ENCODE results near the gene PSMD6.
A peak's percentile ranks its signal among the peaks of the same experiment; 100 is the strongest.

Gene PSMD6

GRCh38 chr3:63976161-63976871 lies 47.0 kb downstream of the PSMD6 start:
- DNase-seq = no peak

DNA sequence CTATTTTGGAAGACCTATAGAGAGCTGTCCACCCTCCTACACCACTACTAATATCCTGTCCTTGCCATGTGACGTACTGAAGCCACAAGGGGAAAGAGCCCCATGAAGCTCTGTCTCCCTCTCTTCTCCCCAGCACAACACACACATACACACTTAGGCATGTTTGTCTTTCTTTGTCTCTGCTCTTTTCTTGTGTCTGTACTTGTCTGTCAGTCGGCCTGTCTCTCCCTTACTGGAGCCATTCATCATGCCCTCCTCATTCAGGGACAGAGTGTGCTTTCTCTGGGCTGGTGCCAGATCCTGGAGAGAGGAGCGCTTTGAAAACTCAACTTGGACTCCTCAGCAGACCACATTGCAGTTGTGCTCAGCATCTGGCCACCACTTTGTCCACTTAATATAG lies 47.6 kb downstream of the PSMD6 start:
- DNase-seq = no peak

DNA sequence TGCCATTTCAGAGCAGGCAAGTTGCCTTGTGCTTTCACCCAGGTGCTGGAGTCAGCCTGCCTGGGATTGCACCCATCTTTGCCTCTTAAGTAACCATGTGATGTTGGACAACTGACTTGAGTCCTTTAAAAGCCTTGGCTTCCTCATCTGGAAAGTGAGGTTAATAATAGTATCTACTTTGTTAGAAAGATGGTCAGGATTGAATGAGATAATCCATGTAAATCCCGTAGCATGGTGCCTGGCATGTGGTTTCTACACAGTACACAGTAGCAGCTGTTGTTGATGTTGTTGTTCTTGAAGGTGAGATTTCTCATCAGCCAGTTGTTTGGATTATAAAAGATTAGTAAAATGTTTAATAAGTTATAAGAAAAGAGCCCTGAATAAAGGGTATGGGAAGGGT lies 48.8 kb downstream of the PSMD6 start:
- no peak for DNase-seq

- no peak for DNase-seq
Observed at GRCh38 chr3:63973406-63973805, 49.9 kb downstream of the PSMD6 start.

GRCh38 chr3:63972987-63973386 lies 50.3 kb downstream of the PSMD6 start:
- no peak for DNase-seq

DNA sequence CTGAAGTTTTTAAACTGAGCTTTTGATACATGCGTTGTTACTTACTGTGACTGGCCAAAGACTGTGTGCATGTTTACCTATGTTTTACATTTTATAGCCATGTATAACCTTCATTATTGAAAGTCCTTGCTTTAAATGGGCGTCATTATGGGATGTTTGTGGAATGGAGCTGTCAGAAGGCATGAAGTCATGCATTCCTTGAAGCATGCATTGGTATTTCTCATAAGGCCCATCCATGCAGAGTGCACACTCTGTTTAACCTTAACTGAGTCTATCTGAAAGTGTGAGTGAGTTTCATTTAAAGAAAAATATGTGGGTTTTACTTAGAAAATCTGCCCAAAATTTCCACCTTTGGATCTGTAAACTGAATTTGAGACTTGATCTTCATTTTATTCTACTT lies 51.1 kb downstream of the PSMD6 start:
- no peak for DNase-seq

DNA sequence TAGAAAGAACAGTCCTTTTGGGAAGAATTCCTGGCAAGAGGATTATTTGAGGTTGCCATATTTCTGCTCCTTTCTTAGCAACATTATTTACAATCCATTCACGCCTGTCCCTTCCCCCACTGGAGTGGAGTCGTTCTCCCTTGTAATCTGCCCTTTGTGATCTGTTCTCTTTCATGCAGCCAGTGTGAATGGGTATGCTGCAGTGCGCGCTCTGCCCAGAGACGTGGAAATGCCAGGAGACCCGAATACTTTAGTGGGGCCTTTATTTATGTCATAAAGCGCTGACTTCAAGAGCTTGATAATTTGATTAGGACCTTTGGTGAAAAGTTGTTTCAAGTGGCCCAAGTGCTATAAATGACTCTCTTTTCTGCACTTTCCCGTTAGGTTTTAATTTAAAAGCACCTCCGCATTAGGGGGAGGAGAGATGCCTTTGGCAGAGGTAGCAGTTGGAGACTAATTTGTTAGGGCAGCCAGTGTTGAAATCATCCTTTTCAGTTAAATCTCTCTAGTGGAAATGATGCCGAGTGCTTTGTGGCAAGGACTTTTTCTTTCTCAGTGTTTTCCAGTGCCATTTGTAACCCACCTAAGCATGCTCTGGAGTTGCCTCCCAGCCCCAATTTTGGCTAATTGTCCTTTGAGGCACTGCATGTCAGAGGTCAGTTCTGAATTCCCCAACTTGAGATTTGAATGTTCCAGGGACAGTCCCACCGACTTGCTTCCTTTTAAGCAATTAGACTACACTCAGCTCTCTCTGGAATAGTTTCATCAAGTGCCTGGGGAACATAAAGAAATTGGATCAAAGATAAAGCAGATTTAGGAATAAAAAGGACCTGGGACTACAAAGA lies 52.4 kb downstream of the PSMD6 start:
- DNase-seq = no peak

GRCh38 chr3:63969876-63970275 lies 53.4 kb downstream of the PSMD6 start:
- DNase-seq = no peak

GRCh38 chr3:63968612-63969350 lies 54.5 kb downstream of the PSMD6 start:
- DNase-seq = no peak

GRCh38 chr3:63967675-63968611 lies 55.4 kb downstream of the PSMD6 start:
- DNase-seq = peak; percentile 82

- no peak for DNase-seq
Observed at GRCh38 chr3:63966871-63967270, 56.4 kb downstream of the PSMD6 start.

DNA sequence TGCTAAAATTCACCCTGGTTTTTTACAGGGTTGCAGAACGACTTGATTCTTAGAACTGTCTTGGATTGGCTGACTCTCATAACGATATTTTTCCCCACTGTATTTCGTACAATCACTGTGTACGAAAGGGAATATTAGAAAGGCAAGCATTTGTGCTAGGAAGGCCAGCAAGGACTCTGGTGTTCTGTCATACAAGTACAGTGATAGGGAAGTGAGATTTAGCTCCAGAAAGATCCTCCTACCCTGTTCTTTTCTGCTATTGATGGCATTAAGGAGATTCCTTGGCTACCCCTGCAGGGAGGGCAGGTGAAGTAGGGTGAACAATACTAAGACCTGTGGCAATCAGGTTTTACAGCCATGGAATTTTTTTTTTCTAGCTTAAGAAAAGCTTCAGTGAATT lies 57.3 kb downstream of the PSMD6 start:
- DNase-seq = no peak

- DNase-seq = no peak
Observed at GRCh38 chr3:63964681-63965485, 58.4 kb downstream of the PSMD6 start.

- DNase-seq = no peak
Observed at GRCh38 chr3:63963496-63963895, 59.8 kb downstream of the PSMD6 start.

GRCh38 chr3:63961891-63962290 lies 61.4 kb downstream of the PSMD6 start:
- peak; percentile 81 for DNase-seq

All from CD4-positive, alpha-beta T cell treated with Interleukin-17A for 1 hour (primary cell).